ENCODE measurements around the gene ACVR2B.

The ACVR2B gene

GRCh38 chr3:38458796-38459498 lies 5.3 kb downstream of the ACVR2B start:
- DNase-seq (ENCODE audit: low spot score), result no peak

- DNase-seq (ENCODE audit: low spot score), result no peak
These were observed 5.9 kb downstream of the ACVR2B start for GRCh38 chr3:38459499-38460048.

- DNase-seq (ENCODE audit: low spot score), result no peak
These were observed 6.9 kb downstream of the ACVR2B start for GRCh38 chr3:38460377-38461270.

- DNase-seq (ENCODE audit: low spot score), result no peak
These were observed 12.0 kb downstream of the ACVR2B start for GRCh38 chr3:38465588-38466154.

GRCh38 chr3:38468765-38469164 lies 15.1 kb downstream of the ACVR2B start:
- DNase-seq (ENCODE audit: low spot score), result no peak

GRCh38 chr3:38469852-38470251 lies 16.2 kb downstream of the ACVR2B start:
- no peak for DNase-seq (ENCODE audit: low spot score)

- no peak for DNase-seq (ENCODE audit: low spot score)
These were observed 17.7 kb downstream of the ACVR2B start for GRCh38 chr3:38471260-38471857.

GRCh38 chr3:38472342-38472741 lies 18.7 kb downstream of the ACVR2B start:
- no peak for DNase-seq (ENCODE audit: low spot score)

GRCh38 chr3:38473229-38473628 lies 19.5 kb downstream of the ACVR2B start:
- DNase-seq (ENCODE audit: low spot score), result no peak

GRCh38 chr3:38474928-38475605 lies 21.4 kb downstream of the ACVR2B start:
- DNase-seq (ENCODE audit: low spot score), result no peak

GRCh38 chr3:38475716-38476115 lies 22.0 kb downstream of the ACVR2B start:
- no peak for DNase-seq (ENCODE audit: low spot score)

- DNase-seq (ENCODE audit: low spot score), result no peak
These were observed 22.6 kb downstream of the ACVR2B start for GRCh38 chr3:38476157-38476756.

GRCh38 chr3:38477057-38477820 lies 23.5 kb downstream of the ACVR2B start:
- no peak for DNase-seq (ENCODE audit: low spot score)

- no peak for DNase-seq (ENCODE audit: low spot score)
These were observed 24.3 kb downstream of the ACVR2B start for GRCh38 chr3:38477839-38478450.

- no peak for DNase-seq (ENCODE audit: low spot score)
These were observed 25.2 kb downstream of the ACVR2B start for GRCh38 chr3:38478901-38479300.

- peak; percentile 56 for DNase-seq (ENCODE audit: low spot score)
These were observed 25.9 kb downstream of the ACVR2B start for GRCh38 chr3:38479431-38480092.

- DNase-seq (ENCODE audit: low spot score), result no peak
These were observed 26.4 kb downstream of the ACVR2B start for GRCh38 chr3:38480093-38480445.

- DNase-seq (ENCODE audit: low spot score), result no peak
These were observed 27.2 kb downstream of the ACVR2B start for GRCh38 chr3:38480930-38481329.

- no peak for DNase-seq (ENCODE audit: low spot score)
These were observed 29.3 kb downstream of the ACVR2B start for GRCh38 chr3:38482951-38483350.

- DNase-seq (ENCODE audit: low spot score), result no peak
These were observed 33.6 kb downstream of the ACVR2B start for GRCh38 chr3:38487323-38487722.
